NCI-H524 (cell line): Measurements from ENCODE around the gene UBXN4.
A peak's percentile ranks its signal among the peaks of the same experiment; 100 is the strongest.
"Not testable (repeated sequence)": the region's sequence is repeated elsewhere in the genome, so short reads cannot be mapped to it uniquely, and the experiment has no call there.

Experiments used
- DNase-seq, 2 experiments: peaks; one replicate each; lab custom pipeline; 2025; lab: John Stamatoyannopoulos, UW

Gene UBXN4

DNA sequence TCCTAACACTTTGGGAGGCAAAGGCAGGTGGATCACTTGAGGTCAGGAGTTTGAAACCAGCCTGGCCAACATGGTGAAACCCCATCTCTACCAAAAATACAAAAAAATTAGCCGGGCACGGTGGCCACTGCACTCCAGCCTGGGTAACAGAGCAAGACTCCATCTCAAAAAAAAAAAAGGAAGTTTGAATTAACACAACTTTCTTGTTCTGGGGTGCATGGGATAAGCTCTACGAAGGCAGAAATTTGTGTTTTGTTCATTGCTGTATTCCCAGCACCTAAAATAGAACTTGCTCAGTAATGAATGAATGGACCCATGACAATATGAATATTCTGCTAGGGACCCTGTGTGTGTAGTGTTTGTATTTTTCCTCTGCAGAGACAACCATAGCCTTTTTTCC is 66.2 kb downstream of the UBXN4 start:
- DNase-seq: not testable (repeated sequence)

DNA sequence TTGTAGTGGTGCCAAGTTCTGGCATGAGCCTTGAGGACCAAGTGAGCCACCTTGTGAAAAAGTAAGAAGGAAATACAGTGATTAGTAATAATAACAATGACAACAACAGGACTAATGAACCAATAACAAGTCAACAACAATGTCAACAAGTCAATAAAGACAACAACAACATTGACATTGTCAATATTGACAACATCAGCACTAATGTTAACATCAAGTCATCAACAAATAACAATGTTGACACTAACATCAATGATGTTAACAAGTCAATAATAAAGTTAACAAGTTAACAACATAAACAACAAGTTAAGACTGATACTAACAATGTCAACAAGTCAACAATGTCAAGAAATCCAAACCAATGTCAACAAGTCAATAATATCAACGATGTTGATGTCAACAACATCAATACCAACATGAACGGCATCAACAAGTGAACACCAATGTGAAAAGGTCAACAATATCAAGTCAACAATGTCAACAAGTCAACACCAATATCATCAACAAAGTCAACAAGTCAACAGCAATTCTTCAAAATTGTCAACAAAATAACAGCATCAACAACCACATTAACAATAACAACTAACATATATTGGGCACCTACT is 71.4 kb downstream of the UBXN4 start:
- no peak for DNase-seq

DNA sequence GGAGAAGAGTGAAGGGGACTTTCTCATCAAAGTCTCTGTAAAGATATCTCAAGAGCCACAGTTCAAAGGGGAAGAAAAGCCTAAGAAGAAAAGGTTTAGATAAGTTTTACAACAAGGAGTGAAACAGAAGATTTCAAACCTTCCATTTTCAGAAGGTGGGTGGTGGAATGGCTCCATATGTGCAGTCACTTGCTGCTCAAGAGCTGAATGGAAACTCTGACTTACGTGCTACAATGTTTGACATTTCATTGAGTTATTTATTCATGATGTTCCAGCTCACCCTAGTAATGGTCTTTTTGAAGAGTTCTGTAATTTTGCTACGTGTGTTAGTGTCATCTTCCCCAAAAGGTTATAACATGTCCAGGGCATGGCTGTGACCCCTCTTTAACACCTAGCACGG is 73.6 kb downstream of the UBXN4 start:
- no peak for DNase-seq

DNA sequence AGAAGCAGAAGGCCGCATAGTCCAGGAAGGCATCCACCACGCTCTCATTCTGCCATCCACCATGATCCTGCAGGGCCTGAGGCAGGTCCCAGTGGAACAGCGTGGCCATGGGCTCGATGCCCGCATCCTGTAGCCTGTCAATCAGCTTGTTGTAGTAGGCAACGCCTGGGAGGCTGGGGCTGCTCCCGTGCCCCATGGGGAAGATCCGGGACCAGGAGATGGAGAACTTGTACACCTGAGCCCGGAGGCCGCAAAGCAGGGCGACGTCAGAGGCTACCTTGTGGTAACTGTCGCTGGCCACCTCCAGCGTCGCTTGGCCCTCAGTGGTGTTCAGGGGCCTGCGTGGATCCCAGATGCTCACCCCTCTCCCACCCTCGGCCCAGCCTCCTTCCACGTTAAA is 75.8 kb downstream of the UBXN4 start:
- no peak for DNase-seq

DNA sequence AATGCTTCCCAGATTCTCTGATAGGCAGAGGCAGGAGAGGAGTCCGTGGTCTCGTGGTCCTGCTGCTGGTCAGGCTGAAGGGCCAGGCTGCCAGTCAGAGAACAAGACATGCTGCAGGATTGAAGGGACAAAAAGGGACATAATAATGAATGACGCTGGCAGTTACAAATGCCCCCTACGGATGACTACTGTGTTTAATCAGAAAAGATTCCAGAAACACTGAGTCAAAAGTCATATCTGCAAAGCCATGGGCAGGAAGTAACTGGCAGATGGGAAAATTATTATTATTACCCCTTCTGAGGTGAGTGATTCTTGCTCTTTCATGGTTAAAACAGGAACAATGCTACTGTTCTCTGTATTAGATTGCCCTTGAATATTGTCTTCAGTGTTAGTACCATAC is 76.3 kb downstream of the UBXN4 start:
- DNase-seq: no peak

DNA sequence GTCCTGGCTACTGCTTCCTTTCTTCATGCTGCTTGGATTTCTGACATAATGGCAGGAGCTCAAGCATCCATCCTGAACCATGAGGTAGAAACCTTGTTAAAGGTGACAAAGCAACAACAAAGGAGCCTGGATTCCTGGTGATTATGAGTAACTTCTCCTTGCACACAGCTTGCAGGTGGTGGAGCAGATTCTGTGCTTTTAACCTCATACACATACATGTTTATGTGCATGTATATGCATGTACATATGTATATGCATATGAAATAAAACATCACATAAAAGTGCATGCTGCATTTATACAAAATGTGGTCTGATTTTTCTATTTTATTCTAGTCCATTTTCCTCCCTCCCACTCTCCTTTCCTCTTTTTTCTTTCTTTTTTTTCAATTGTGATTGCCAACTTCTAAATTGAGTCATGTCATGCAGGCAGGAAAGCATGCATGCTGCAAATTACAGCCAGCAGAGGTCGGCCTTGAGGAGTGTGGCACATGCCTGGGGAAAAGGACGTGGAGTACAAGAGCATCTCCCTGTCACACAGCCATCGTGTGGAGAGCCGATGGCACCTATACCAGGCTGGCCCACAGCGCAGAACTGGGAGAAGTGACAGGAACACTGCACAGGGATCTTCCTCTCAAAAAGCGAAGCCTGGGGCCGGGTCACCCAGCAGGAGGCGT is 77.4 kb downstream of the UBXN4 start:
- peak in 1 of 2 experiments; percentile 20 for DNase-seq

DNA sequence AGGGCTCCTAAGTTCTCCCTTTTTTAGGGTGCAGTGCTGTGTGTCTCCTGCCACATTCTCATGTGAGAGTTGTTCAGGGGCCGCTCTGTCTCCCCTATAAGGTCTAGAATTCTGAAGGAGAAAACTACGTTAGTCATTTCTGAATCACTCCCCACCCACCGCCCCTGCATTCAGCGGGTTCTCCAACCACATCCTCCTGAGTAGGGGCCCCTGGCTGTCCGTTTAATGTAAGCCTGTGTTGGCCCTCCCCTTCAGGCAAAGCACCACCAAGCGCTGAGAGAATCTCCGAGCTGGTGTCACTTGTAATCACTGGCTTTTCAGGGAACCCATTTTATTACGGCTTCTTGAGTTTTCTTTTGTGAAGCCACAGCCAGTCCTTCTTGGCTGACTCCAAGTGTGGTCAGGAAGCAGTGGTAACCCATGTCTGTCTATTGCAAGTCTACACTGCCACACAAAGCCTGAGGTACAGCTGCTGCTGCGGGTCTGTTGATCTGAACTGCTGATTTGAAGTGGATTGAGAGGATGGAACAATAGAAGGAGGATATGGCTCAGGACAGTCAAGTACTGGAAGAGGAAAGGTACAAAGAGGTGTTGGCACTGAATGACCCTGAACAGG is 78.5 kb downstream of the UBXN4 start:
- no peak for DNase-seq

DNA sequence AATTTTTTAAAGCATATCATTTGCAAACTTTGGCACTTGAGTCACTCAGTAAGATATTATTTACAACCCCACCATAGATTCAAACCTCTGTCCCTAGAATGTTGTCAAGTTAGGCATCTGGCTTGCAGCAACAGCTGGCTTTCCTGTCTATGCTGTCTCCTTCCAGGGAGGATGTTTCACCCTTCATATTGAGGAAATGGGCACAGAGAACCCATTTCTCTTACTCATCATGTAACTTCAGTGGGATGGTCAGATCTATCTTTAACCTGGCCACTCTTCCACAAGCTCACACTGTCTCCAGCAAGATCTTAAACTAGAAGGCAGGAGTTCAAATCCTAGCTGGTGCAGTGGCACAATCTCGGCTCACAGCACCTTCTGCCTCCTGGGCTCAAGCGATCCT is 79.5 kb downstream of the UBXN4 start:
- no peak for DNase-seq

DNA sequence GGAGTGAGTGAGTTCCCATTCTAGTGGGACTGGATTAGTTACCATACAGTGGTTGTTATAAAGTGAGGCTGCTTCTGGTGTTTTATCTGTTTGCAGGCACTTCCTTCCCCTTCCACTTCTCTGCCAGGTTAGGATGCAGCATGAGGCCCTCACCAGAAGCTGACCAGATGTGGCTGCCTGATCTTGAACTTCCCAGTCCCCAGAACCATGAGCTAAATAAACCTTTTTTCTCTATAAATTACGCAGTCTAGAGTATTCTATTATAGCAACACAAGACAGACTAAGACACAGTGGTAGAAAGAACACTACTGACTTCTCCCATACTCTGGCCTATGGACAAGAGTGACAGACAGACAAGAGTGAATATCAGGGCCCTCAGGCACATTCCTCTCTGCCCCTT is 81.2 kb downstream of the UBXN4 start:
- no peak for DNase-seq

DNA sequence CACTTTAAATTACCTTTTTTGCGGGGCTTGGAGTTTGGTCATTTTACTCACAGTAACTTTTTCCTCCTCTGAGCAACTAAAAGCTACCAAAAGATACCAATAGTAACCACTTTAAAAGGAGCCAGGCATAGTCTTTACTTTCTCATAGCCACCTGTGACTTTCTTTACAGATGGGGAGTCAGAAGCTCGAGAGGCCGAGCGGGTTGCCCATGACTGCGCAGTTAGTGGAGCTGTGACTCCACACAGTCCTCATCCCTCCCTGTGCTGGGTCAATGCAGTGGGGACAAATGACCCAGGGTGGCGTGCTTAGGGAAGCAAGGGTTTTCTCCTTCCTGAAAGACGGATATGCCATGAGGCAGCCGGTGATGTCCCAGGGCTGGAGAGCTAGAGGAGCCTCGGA is 83.5 kb downstream of the UBXN4 start:
- DNase-seq: no peak

DNA sequence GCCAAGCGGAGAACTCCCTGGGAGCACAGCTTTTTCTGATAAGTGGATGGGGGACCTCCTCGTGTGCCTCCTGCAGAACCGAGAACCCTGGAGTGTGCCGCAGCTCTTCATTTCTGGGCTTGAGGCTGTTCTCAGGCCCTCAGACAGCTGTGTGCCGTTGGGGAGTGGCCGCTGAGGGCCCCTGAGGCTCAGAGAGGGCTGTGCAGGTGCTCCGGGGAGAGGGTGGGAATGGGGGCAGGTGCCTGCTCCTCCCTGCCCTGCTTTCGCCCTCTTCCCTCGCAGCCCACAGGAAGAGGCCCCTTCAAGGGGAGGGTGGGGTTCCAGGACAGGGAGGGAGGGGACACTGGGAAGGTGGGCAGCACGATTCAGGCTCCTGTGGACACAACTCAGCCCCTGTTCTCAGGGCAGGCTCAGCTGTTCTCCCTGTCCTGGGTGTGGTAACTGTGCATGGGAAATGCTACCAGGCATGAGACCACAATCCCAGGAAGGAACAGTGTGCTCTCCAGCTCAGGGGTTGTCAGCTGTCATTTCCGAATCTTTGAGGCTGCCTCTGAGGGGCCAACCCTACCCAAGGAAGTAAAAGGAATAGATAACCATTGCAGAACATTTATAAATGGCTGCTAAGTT is 84.0 kb downstream of the UBXN4 start:
- DNase-seq: no peak

DNA sequence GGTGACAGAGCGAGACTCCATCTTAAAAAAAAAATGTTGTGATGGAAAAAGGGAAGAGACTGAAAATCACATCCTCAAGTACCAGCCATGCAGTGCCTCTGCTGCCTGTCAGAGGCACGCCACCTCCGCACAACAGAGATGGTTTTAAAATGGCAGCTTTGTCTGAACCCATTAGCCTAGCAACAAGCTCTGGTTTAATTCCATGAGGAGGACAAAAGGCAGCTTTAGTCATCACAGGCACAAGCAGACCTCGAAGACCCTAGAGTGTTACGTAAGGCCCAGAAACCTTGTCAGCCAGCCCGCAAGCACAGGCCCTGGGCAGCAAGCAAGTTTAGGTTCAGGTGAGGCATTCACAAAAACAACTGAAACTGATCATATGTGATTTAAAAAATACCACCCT is 84.9 kb downstream of the UBXN4 start:
- no peak for DNase-seq

DNA sequence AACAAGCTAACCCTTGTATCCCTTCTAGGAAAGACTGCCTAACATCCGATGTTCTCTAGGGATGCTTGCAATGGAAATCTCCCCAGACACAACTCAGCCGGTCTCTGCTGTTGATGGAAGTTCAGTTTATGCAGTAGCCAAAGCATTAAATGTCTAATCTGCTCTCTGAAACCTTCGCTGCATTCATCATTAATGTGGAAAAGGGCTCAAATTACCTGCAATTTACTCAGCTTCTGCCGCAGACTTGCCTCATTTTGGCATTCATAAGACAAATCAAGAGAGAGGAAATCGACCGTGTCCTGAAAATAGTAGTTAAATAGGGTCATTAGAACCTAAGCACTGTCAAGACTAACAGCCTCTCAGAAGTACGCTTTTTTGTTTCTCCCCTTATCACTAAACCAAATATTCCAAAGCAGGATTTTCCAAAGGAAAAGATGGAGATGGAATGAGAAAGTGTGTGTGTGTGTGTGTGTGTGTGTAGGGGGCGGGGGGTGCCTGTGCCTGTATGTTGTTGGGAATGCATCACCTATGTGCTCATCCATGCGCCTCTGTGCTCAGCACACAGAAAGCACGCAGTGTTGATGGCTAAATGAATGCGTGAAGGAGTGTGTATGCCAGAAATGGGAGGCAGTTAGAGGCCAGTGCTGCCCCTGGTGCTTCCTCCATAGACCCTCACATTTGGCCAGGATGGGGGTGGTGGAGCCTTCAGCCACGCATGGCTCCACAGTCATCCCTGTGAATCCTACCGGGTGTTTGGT is 87.9 kb downstream of the UBXN4 start:
- DNase-seq: peak in 1 of 2 experiments; percentile 25

DNA sequence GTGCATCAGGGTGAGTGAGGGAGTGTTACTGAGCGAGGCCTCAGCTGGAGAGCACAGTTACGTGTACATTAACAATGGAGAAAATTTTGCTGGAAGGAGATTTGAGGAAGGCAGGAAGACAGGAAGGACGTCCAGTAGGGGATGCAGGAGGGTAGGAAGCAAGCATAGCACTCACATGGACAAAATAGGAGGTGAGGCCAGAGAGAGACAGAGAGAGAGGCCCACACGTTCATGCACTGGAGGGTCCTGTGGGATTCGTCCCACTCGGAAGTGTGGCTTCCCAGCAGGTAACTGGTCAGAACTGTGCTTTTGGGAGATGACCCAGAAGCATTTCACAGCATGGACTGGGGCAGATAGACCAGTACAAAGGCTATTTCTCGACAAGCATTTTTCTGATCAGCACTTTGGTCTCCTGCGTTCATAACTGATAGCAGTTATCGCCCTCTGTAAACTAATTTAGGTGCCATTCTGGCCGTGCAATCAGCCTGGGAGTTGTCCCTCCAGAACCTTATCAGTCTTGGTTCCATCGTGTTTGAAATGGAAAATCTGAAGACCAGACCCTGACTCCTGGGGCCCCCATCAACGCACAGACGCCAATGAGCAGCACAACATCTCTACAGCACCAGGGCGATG is 89.6 kb downstream of the UBXN4 start:
- DNase-seq: no peak

DNA sequence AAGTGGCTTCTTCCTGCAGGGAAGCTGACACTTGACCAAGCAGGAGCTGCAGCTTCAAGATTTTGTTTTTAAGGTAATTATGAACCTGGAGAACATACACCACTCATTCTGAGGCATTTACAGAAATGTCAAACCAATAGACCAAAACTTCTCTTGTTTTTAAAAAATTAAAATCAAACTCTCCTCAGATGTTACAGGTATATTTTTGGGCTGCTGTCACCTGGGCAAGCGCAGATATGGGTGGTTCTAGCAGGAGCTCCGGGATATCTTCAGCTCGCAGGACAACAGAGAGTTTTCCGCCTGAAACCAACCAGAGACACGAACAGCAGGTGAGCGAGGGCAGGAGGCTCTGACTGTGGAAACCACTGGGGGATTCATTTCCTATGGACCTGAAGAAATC is 91.2 kb downstream of the UBXN4 start:
- no peak for DNase-seq
